ENCODE results near the gene RNF167.

The RNF167 gene

DNA sequence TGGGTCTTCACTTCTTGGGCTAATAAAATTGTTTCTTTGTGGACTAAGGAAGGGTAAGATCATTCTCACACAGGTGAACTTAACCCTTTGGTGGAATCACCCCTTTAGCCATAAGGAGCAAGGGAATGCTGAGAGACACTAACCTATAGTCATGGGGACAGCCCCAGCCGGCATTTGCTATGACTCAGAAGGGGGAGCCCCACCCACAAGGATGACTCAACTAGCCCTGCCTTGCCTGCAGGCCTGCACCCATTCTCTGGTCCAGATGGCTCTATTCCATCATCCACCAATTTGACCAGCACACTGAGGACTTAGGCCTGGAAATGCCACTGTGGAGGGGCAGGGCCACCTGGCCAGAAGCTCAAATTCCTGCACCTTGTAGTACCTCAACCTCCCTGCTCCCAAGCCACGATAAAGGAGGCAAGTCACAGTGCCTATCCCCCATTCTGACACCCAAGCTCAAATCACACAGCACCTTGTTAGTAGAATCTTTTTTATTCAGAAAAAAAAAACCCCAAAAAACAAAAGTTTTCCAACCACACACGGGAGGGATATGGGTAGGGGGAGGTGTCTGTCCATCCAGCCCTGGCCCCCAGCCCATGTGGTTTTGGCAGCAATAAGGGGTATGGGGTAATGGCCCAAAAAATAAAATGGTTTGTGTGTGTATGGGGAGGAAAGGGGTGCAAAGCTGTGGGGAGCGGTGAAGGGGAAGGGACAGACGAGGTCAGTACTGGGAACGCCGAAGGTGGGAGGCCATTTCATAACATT is 5.3 kb downstream of the RNF167 start (continued):
- TF ChIP-seq, protein P1, sequence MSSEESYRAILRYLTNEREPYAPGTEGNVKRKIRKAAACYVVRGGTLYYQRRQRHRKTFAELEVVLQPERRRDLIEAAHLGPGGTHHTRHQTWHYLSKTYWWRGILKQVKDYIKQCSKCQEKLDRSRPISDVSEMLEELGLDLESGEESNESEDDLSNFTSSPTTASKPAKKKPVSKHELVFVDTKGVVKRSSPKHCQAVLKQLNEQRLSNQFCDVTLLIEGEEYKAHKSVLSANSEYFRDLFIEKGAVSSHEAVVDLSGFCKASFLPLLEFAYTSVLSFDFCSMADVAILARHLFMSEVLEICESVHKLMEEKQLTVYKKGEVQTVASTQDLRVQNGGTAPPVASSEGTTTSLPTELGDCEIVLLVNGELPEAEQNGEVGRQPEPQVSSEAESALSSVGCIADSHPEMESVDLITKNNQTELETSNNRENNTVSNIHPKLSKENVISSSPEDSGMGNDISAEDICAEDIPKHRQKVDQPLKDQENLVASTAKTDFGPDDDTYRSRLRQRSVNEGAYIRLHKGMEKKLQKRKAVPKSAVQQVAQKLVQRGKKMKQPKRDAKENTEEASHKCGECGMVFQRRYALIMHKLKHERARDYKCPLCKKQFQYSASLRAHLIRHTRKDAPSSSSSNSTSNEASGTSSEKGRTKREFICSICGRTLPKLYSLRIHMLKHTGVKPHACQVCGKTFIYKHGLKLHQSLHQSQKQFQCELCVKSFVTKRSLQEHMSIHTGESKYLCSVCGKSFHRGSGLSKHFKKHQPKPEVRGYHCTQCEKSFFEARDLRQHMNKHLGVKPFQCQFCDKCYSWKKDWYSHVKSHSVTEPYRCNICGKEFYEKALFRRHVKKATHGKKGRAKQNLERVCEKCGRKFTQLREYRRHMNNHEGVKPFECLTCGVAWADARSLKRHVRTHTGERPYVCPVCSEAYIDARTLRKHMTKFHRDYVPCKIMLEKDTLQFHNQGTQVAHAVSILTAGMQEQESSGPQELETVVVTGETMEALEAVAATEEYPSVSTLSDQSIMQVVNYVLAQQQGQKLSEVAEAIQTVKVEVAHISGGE (tag by site-specific recombination; conservative IDR thresholded peaks at IDR 0.05; ENCODE audit: low read depth): no peak
- TF ChIP-seq, protein P2, sequence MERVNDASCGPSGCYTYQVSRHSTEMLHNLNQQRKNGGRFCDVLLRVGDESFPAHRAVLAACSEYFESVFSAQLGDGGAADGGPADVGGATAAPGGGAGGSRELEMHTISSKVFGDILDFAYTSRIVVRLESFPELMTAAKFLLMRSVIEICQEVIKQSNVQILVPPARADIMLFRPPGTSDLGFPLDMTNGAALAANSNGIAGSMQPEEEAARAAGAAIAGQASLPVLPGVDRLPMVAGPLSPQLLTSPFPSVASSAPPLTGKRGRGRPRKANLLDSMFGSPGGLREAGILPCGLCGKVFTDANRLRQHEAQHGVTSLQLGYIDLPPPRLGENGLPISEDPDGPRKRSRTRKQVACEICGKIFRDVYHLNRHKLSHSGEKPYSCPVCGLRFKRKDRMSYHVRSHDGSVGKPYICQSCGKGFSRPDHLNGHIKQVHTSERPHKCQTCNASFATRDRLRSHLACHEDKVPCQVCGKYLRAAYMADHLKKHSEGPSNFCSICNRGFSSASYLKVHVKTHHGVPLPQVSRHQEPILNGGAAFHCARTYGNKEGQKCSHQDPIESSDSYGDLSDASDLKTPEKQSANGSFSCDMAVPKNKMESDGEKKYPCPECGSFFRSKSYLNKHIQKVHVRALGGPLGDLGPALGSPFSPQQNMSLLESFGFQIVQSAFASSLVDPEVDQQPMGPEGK (tag by site-specific recombination; IDR thresholded peaks at IDR 0.05): peak; percentile 95
- TF ChIP-seq KLF1 (tag by site-specific recombination; IDR thresholded peaks at IDR 0.05): peak; percentile 93
- TF ChIP-seq ZNF473 (tag by site-specific recombination; IDR thresholded peaks at IDR 0.05): no peak
- TF ChIP-seq, protein P3, sequence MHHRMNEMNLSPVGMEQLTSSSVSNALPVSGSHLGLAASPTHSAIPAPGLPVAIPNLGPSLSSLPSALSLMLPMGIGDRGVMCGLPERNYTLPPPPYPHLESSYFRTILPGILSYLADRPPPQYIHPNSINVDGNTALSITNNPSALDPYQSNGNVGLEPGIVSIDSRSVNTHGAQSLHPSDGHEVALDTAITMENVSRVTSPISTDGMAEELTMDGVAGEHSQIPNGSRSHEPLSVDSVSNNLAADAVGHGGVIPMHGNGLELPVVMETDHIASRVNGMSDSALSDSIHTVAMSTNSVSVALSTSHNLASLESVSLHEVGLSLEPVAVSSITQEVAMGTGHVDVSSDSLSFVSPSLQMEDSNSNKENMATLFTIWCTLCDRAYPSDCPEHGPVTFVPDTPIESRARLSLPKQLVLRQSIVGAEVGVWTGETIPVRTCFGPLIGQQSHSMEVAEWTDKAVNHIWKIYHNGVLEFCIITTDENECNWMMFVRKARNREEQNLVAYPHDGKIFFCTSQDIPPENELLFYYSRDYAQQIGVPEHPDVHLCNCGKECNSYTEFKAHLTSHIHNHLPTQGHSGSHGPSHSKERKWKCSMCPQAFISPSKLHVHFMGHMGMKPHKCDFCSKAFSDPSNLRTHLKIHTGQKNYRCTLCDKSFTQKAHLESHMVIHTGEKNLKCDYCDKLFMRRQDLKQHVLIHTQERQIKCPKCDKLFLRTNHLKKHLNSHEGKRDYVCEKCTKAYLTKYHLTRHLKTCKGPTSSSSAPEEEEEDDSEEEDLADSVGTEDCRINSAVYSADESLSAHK (tag by site-specific recombination; IDR thresholded peaks at IDR 0.05): no peak
- TF ChIP-seq, protein P4, sequence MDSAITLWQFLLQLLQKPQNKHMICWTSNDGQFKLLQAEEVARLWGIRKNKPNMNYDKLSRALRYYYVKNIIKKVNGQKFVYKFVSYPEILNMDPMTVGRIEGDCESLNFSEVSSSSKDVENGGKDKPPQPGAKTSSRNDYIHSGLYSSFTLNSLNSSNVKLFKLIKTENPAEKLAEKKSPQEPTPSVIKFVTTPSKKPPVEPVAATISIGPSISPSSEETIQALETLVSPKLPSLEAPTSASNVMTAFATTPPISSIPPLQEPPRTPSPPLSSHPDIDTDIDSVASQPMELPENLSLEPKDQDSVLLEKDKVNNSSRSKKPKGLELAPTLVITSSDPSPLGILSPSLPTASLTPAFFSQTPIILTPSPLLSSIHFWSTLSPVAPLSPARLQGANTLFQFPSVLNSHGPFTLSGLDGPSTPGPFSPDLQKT (IDR thresholded peaks at IDR 0.05; ENCODE audit: borderline replicate concordance, low read depth, low read length): no peak
- TF ChIP-seq, protein P5, sequence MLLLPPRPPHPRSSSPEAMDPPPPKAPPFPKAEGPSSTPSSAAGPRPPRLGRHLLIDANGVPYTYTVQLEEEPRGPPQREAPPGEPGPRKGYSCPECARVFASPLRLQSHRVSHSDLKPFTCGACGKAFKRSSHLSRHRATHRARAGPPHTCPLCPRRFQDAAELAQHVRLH (tag by site-specific recombination; IDR thresholded peaks at IDR 0.05): no peak
- TF ChIP-seq, protein P6, sequence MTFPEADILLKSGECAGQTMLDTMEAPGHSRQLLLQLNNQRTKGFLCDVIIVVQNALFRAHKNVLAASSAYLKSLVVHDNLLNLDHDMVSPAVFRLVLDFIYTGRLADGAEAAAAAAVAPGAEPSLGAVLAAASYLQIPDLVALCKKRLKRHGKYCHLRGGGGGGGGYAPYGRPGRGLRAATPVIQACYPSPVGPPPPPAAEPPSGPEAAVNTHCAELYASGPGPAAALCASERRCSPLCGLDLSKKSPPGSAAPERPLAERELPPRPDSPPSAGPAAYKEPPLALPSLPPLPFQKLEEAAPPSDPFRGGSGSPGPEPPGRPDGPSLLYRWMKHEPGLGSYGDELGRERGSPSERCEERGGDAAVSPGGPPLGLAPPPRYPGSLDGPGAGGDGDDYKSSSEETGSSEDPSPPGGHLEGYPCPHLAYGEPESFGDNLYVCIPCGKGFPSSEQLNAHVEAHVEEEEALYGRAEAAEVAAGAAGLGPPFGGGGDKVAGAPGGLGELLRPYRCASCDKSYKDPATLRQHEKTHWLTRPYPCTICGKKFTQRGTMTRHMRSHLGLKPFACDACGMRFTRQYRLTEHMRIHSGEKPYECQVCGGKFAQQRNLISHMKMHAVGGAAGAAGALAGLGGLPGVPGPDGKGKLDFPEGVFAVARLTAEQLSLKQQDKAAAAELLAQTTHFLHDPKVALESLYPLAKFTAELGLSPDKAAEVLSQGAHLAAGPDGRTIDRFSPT (tag by site-specific recombination; IDR thresholded peaks at IDR 0.05): peak; percentile 90
- no peak for TF ChIP-seq ZNF146 (tag by site-specific recombination; IDR thresholded peaks at IDR 0.05)
- TF ChIP-seq ZNF132 (tag by site-specific recombination; IDR thresholded peaks at IDR 0.05; ENCODE audit: borderline replicate concordance): no peak
- no peak for TF ChIP-seq ZNF140 (tag by site-specific recombination; IDR thresholded peaks at IDR 0.05)
- TF ChIP-seq ZNF354C (tag by site-specific recombination; IDR thresholded peaks at IDR 0.05; ENCODE audit: borderline replicate concordance, low read depth): no peak
- no peak for TF ChIP-seq ZNF10 (tag by site-specific recombination; IDR thresholded peaks at IDR 0.05)
- TF ChIP-seq ZEB2 (tag by site-specific recombination; IDR thresholded peaks at IDR 0.05): peak; percentile 80
- TF ChIP-seq, protein P7, sequence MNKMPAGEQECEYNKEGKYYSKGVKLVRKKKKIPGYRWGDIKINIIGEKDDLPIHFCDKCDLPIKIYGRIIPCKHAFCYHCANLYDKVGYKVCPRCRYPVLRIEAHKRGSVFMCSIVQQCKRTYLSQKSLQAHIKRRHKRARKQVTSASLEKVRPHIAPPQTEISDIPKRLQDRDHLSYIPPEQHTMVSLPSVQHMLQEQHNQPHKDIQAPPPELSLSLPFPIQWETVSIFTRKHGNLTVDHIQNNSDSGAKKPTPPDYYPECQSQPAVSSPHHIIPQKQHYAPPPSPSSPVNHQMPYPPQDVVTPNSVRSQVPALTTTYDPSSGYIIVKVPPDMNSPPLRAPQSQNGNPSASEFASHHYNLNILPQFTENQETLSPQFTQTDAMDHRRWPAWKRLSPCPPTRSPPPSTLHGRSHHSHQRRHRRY (tag by site-specific recombination; IDR thresholded peaks at IDR 0.05): no peak
- no peak for TF ChIP-seq ZNF677 (tag by site-specific recombination; IDR thresholded peaks at IDR 0.05)
- no peak for TF ChIP-seq ZNF433 (tag by site-specific recombination; IDR thresholded peaks at IDR 0.05; ENCODE audit: low read depth)
- no peak for TF ChIP-seq ZNF610 (tag by site-specific recombination; IDR thresholded peaks at IDR 0.05; ENCODE audit: borderline replicate concordance)
- TF ChIP-seq ZNF19 (tag by site-specific recombination; IDR thresholded peaks at IDR 0.05; ENCODE audit: low read depth): no peak
- 0 out of 2 replicates have a peak, but pooled peaks have one; percentile 6 for TF ChIP-seq IKZF3 (tag by site-specific recombination; IDR thresholded peaks at IDR 0.05)
- TF ChIP-seq WT1 (tag by site-specific recombination; IDR thresholded peaks at IDR 0.05): no peak
- TF ChIP-seq ZXDB (tag by site-specific recombination; IDR thresholded peaks at IDR 0.05): no peak
- TF ChIP-seq ZNF664 (tag by site-specific recombination; IDR thresholded peaks at IDR 0.05): no peak
- peak; percentile 44; the same call in 1 of the 2 replicates for TF ChIP-seq ZFHX2 (tag by site-specific recombination; conservative IDR thresholded peaks at IDR 0.05)

All from HEK293 (cell line).